ENCODE measurements around the gene LRRD1.

- TF ChIP-seq CTCF (IDR thresholded peaks at IDR 0.05; ENCODE audit: insufficient read depth, low read length, poor library complexity, severe bottlenecking), result peak; percentile 99
- no peak for TF ChIP-seq EZH2phosphoT487 (conservative IDR thresholded peaks at IDR 0.05; ENCODE audit: low read length)
Observed at GRCh38 chr7:92178928-92179924, at the start of gene LRRD1.

Data from SU-DHL-6 (cell line).